Psoas muscle (tissue), 8 donors: ENCODE results near the gene GFRA1. TPM values are rescaled to one million over a fixed set of nuclear protein-coding genes. Genes with fewer than 3 reads are reported as not detected.

Source experiments
- ATAC-seq, 4 donors: fragments of 200-7000 bp; cut with Tn5 transposase; one replicate each; pipeline ENCODE4 v1.9.1; 2020; ENCODE audit warnings: moderate library complexity in 3 of 4, mild to moderate bottlenecking in 2 of 4
- DNase-seq, 2 donors: peaks; one replicate each; pipeline ENCODE4 v3.0.0-alpha.2; 2020
- H3K27ac ChIP-seq: fragments of 200-600 bp; one replicate; pipeline ENCODE4 v1.8.0; 2022
- H3K27me3 ChIP-seq, 3 donors: fragments of 200-600 bp in 1 of 3; one replicate each; pipeline versions ENCODE4 v1.6.1 to v1.8.0; 2013 to 2022; ENCODE audit warnings: low read length in 2 of 3, mild to moderate bottlenecking in 2 of 3, moderate library complexity in 1 of 3; ENCODE audit not compliant: insufficient read depth in 3 of 3
- H3K36me3 ChIP-seq, 2 donors: fragments of 200-600 bp in 1 of 2; one replicate each; pipeline versions ENCODE4 v1.6.1 to v1.8.0; 2013 to 2022; ENCODE audit warnings: low read depth in 1 of 2, mild to moderate bottlenecking in 1 of 2, moderate library complexity in 1 of 2; ENCODE audit not compliant: insufficient read depth in 1 of 2
- H3K4me1 ChIP-seq: fragments of 200-600 bp; one replicate; pipeline ENCODE4 v1.8.0; 2022
- H3K4me3 ChIP-seq: fragments of 200-600 bp; one replicate; pipeline ENCODE4 v1.8.0; 2022; ENCODE audit warnings: mild to moderate bottlenecking
- H3K9me3 ChIP-seq: fragments of 200-600 bp; one replicate; pipeline ENCODE4 v1.8.0; 2022
- WGBS, 3 donors: extraction: QIAGEN DNeasy Blood & Tissue Kit; methylation state at CpG; one replicate each; pipeline versions ENCODE4 v1.1.6 to v1.1.7; 2013; 5-methylcytosine and 5-hydroxymethylcytosine counted together
- intact Hi-C, 2 donors: fragments of 100-400 bp; cut with DNase I; formaldehyde crosslinking; loops; one replicate each; pipeline versions ENCODE4 v1.11.0 to v1.14.2; 2022
- polyA plus RNA-seq, 3 donors: library from polyadenylated mRNA; stranded (reverse); fragments of 200-250 nt; gene quantifications; one replicate each; pipeline ENCODE4 v1.2.3, GENCODE V29; 2013
- total RNA-seq, 4 donors: library from RNA; stranded (reverse); fragmentation: NEBNext Ultra II Directional in 2 of 4; extraction: Animal tissue kit (Norgen Biotek cat#: 25700) in 2 of 4; gene quantifications; one replicate each; pipeline versions ENCODE4 v1.2.1 to v1.2.4, GENCODE V29; 2021 to 2023
- TF ChIP-seq, protein P1 (sequence below): fragments of 200-600 bp; IDR thresholded peaks from one replicate; pipeline ENCODE4 v1.8.0; 2022; ENCODE audit warnings: antibody characterized with exemption
- donor health status: healthy with polysubstance abuse.
- donor health status: DM: no; HTN: no; CAD: no; lungs with moderate emphysema.
- donor health status: Bipolar disorder and iron deficiency.
- donor health status: healthy.
- donor health status: DM: yes; HTN: yes; CAD: no.
- donor health status: DM: no; HTN: no; CAD: no.
- donor health status: DM: no; HTN: no; CAD: no.
- donor health status: DM: yes; HTN: yes; CAD: no.

The GFRA1 gene
- total and polyA plus RNA-seq, 7 donors: 4.6 to 12.1 (median 7.1) TPM

GRCh38 chr10:116178086-116178605, 94.9 kb downstream of the GFRA1 start:
- intact Hi-C loops: no loop called here
- Histone ChIP-seq H3K27ac (no peak overlapping the region), H3K4me3 (no peak overlapping the region), H3K9me3 (no peaks in the 10 kb centered on the region), H3K4me1 (no peaks in the 10 kb centered on the region), H3K27me3 (no peaks in the 10 kb centered on the region), H3K36me3 (no peaks in the 10 kb centered on the region)
- TF ChIP-seq, protein P1, sequence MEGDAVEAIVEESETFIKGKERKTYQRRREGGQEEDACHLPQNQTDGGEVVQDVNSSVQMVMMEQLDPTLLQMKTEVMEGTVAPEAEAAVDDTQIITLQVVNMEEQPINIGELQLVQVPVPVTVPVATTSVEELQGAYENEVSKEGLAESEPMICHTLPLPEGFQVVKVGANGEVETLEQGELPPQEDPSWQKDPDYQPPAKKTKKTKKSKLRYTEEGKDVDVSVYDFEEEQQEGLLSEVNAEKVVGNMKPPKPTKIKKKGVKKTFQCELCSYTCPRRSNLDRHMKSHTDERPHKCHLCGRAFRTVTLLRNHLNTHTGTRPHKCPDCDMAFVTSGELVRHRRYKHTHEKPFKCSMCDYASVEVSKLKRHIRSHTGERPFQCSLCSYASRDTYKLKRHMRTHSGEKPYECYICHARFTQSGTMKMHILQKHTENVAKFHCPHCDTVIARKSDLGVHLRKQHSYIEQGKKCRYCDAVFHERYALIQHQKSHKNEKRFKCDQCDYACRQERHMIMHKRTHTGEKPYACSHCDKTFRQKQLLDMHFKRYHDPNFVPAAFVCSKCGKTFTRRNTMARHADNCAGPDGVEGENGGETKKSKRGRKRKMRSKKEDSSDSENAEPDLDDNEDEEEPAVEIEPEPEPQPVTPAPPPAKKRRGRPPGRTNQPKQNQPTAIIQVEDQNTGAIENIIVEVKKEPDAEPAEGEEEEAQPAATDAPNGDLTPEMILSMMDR: no peak
- WGBS, 3 donors: 48 to 55% (median 49%) methylated on average over 9 of the region's 9 CpGs
- no peak for ATAC-seq
- DNase-seq: no peak

GRCh38 chr10:116175231-116175630, 97.8 kb downstream of the GFRA1 start:
- Histone ChIP-seq H3K27ac (no peak overlapping the region), H3K9me3 (no peaks in the 10 kb centered on the region), H3K4me3 (no peak overlapping the region), H3K4me1 (no peaks in the 10 kb centered on the region), H3K27me3 (no peaks in the 10 kb centered on the region), H3K36me3 (no peaks in the 10 kb centered on the region)
- ATAC-seq (no peak), DNase-seq (no peak)
- intact Hi-C loops: no loop called here
- WGBS, 3 donors: 91 to 95% (median 94%) methylated on average over 8 of the region's 8 CpGs
- TF ChIP-seq, protein P1: no peak

GRCh38 chr10:116171505-116171904, 101.5 kb downstream of the GFRA1 start:
- intact Hi-C loops: no loop called here
- Histone ChIP-seq H3K4me1 (no peaks in the 10 kb centered on the region), H3K27ac (no peak overlapping the region), H3K36me3 (no peaks in the 10 kb centered on the region), H3K27me3 (no peaks in the 10 kb centered on the region), H3K9me3 (no peaks in the 10 kb centered on the region), H3K4me3 (no peak overlapping the region)
- WGBS, 3 donors: 51 to 70% (median 69%) methylated on average over 4 of the region's 4 CpGs
- TF ChIP-seq, protein P1: no peak
- no peak for ATAC-seq
- no peak for DNase-seq

DNA sequence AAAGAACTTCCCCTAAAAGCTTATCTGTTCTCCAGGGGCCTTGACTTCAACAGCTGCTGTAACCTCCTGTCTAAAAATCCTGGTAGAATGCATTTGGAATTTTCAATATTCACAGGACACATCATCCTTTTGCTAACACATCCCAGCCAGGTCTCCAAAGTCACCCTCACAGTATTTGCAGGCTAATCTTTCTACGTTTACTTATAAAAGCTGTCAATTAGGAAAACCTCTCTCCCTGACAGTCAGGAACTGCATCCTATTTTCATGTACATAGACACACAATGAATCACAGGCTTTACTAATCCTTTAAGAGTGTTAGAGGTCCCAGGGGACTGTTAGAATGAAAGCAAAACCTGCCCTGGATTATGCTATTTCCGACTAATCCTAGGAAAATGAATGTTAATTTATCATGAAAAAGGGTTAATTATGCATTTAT, 102.2 kb downstream of the GFRA1 start:
- no peaks in the 10 kb centered on the region for H3K27me3 ChIP-seq
- H3K4me1 ChIP-seq: no peaks in the 10 kb centered on the region
- DNase-seq (no peak), ATAC-seq (no peak)
- intact Hi-C loops: no loop called here
- WGBS, 3 donors: 6 to 24% (median 11%) methylated on average over 2 of the region's 2 CpGs
- TF ChIP-seq, protein P1: no peak
- H3K4me3 ChIP-seq: no peak overlapping the region
- H3K9me3 ChIP-seq: no peaks in the 10 kb centered on the region
- H3K27ac ChIP-seq: no peak overlapping the region
- no peaks in the 10 kb centered on the region for H3K36me3 ChIP-seq
